ENCODE data around the gene R3HDM1.

R3HDM1 gene

GRCh38 chr2:135664623-135665068, 133.4 kb downstream of the R3HDM1 start:
- in situ Hi-C loops (cut with HindIII; ENCODE audit: low sequenced_read_pairs): no loop called here
- no peak for DNase-seq (ENCODE audit: low read depth)
- no peak overlapping the region for H3K4me3 ChIP-seq (ENCODE audit: low read depth, low read length)
- TF ChIP-seq, protein P1, sequence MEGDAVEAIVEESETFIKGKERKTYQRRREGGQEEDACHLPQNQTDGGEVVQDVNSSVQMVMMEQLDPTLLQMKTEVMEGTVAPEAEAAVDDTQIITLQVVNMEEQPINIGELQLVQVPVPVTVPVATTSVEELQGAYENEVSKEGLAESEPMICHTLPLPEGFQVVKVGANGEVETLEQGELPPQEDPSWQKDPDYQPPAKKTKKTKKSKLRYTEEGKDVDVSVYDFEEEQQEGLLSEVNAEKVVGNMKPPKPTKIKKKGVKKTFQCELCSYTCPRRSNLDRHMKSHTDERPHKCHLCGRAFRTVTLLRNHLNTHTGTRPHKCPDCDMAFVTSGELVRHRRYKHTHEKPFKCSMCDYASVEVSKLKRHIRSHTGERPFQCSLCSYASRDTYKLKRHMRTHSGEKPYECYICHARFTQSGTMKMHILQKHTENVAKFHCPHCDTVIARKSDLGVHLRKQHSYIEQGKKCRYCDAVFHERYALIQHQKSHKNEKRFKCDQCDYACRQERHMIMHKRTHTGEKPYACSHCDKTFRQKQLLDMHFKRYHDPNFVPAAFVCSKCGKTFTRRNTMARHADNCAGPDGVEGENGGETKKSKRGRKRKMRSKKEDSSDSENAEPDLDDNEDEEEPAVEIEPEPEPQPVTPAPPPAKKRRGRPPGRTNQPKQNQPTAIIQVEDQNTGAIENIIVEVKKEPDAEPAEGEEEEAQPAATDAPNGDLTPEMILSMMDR (IDR thresholded peaks at IDR 0.05; ENCODE audit: low read depth, low read length, missing control alignments): no peak

GRCh38 chr2:135667045-135667444, 135.8 kb downstream of the R3HDM1 start:
- H3K4me3 ChIP-seq (ENCODE audit: low read depth, low read length): no peak overlapping the region
- in situ Hi-C loops (cut with HindIII; ENCODE audit: low sequenced_read_pairs): no loop called here
- peak; percentile 11 for DNase-seq (ENCODE audit: low read depth)
- TF ChIP-seq, protein P1 (IDR thresholded peaks at IDR 0.05; ENCODE audit: low read depth, low read length, missing control alignments): no peak

- H3K4me3 ChIP-seq (ENCODE audit: low read depth, low read length): no peak overlapping the region
- no peak for DNase-seq (ENCODE audit: low read depth)
- TF ChIP-seq, protein P1 (IDR thresholded peaks at IDR 0.05; ENCODE audit: low read depth, low read length, missing control alignments): no peak
- in situ Hi-C loops (cut with HindIII; ENCODE audit: low sequenced_read_pairs): no loop called here
Measured at GRCh38 chr2:135674453-135674852, 143.2 kb downstream of the R3HDM1 start.

DNA sequence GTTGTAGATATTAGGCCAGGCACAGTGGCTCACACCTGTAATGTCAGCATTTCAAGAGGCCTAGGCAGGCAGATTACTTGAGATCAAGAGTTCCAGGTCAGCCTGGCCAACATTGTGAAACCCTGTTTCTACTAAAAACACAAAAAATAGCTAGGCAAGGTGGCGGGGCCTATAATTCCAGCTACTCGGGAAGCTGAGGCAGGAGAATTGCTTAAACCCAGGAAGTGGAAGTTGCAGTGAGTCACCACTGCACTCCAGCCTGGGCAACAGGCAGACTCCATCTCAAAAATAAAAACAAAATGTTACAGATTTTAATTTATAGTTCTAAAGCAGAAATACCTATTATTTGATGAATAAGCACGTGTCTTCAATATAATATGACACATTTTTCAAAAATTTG, 144.7 kb downstream of the R3HDM1 start:
- TF ChIP-seq, protein P1 (IDR thresholded peaks at IDR 0.05; ENCODE audit: low read depth, low read length, missing control alignments): no peak
- in situ Hi-C loops (cut with HindIII; ENCODE audit: low sequenced_read_pairs): no loop called here

DNA sequence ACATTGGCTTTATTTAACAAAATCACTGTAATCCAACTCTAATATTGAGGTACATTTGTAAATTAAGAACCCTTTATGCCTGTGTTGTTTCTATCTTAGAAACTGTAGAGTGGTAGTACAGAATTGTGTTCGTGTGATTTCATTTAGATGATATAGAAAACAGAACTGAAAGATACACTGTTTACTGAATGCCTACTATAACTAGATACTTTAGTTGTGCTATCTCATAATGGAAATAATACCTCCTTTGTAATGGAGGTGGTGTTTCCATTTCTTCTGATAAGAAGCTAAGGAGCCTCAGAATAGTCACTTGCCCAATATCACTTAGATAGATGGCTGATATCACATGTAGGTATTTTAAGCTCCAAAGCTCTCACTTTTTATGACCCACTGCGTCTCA, 147.8 kb downstream of the R3HDM1 start:
- no peak overlapping the region for H3K4me3 ChIP-seq (ENCODE audit: low read depth, low read length)
- no peak for DNase-seq (ENCODE audit: low read depth)
- TF ChIP-seq, protein P1 (IDR thresholded peaks at IDR 0.05; ENCODE audit: low read depth, low read length, missing control alignments): no peak
- in situ Hi-C loops (cut with HindIII; ENCODE audit: low sequenced_read_pairs): no loop called here

More for the DNA sequence above, 144.7 kb downstream of the R3HDM1 start:
- no peak overlapping the region for H3K4me3 ChIP-seq (ENCODE audit: low read depth, low read length)
- no peak for DNase-seq (ENCODE audit: low read depth)

- no peak overlapping the region for H3K4me3 ChIP-seq (ENCODE audit: low read depth, low read length)
- in situ Hi-C loops (cut with HindIII; ENCODE audit: low sequenced_read_pairs): no loop called here
- TF ChIP-seq, protein P1 (IDR thresholded peaks at IDR 0.05; ENCODE audit: low read depth, low read length, missing control alignments): no peak
- DNase-seq (ENCODE audit: low read depth): no peak
Measured at GRCh38 chr2:135685361-135685760, 154.1 kb downstream of the R3HDM1 start.

DNA sequence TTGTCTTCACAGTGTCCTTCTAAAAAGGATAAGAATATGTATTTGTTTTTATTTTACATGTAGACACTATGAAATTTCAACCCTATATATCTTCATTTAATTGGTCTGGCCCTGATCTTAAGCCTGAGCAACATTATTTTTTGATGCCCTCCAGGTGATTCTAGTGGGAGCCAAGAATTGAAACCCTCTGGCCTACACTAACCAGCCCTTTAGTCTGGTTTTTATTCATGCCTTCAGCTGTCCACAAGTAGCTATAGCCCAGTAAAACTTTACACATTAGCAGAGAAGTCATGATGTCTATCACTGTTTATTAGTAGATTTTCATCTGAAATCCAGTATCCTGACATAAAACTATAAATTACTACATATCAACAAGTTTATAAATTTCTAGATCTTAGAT, 157.7 kb downstream of the R3HDM1 start:
- TF ChIP-seq, protein P1 (IDR thresholded peaks at IDR 0.05; ENCODE audit: low read depth, low read length, missing control alignments): no peak
- in situ Hi-C loops (cut with HindIII; ENCODE audit: low sequenced_read_pairs): no loop called here
- DNase-seq (ENCODE audit: low read depth): no peak
- H3K4me3 ChIP-seq (ENCODE audit: low read depth, low read length): no peak overlapping the region

Measured in astrocyte of the cerebellum (primary cell).